ENCODE results near the gene C17orf113. TPM values are rescaled to one million over a fixed set of nuclear protein-coding genes. Genes with fewer than 3 reads are reported as not detected.

Gene C17orf113
- total RNA-seq, 2 experiments from 2014 or later, result 0.42 to 0.55 TPM

DNA sequence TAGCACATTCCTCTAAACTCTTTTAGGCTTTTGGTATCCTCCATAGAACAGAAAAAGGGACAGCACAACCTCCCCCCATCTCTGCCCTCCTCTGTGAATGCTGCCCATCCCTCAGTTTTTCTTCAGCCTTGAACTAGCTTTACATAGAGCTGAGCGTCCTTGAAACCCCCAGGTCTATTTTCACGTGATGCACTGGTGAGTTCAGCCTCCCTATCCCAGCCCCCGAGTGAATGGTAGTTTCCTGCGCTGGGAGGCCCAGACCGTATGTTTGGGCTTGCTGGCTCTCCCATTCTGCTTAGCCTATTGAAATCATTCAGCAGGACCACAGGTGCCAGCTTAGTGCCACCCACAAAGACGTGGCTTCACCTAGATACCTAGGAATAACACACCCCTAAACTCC is 25.4 kb upstream of the C17orf113 start:
- intact Hi-C loops (cut with DNase I, micrococcal nuclease), result no loop called here
- DNase-seq, result no peak
- ATAC-seq (ENCODE audit: poor library complexity), result no peak

DNA sequence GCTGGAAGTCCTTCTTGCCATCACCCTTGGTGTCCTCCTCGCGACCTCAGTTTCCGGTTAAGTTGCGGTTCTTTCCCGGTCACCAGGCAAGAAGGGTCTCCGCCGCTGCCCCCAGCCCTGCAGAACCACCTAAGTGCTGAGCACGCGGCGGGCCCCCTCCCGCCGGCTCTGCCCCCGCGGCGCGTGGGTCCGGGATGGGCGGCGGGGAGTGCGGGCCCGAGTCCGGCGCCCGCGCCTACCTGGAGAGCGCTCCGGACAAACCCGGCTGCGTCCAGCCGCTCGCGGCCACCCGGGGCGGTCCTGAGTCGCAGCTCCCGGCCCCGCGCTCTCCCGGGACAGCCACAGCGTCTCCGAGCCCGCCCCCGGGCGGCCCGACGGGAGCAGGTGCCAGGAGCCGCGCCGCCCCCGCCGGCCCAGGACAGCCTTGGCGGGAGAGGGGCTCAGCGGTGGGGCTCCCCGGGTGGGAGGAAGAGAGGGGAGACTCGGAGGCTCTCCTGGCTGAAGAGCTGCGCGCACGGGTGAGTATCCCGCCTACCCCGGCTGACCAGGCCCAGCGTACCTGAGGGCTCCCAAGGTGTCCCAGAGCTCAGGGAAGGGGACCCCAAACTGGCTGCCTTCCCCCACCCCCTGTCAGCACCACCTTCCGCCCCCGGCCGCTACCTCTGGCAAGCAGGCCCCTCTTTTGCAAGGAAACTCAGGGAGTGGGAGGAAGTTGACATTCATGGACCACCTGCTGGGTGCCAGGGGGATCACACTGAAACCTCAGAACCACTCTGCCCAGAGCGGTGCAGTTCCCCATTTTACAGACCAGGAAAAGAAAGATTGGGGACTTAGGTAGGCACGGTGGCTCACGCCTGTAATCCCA is 22.2 kb upstream of the C17orf113 start:
- intact Hi-C loops (cut with DNase I, micrococcal nuclease), result no loop called here
- peaks cover 17 to 24% of the 10 kb centered on the region in 2 experiments for H3K27me3 ChIP-seq (ENCODE audit: control insufficient read depth in 1 of 2, insufficient read depth in 2 of 2, low read length in 2 of 2)
- ChIA-PET POLR2A (interaction anchor here (0.9 kb wide), 1 partner anchor 10 kb away, joined by 3 read pairs; no protein-coding TSS in a partner anchor), CTCF (interaction anchor here (1.9 kb wide), 1 partner anchor 29 kb away, joined by 4 read pairs; no protein-coding TSS in a partner anchor)
- Mint-ChIP-seq H3K36me3 (ENCODE audit: low read depth) (no peaks in the 10 kb centered on the region), H3K27ac (no peak overlapping the region), H3K4me1 (ENCODE audit: low read depth) (peaks cover 4% of the 10 kb centered on the region), H3K27me3 (peaks cover 34% of the 10 kb centered on the region), H3K4me3 (peak overlapping the region; percentile 51), H3K9me3 (no peaks in the 10 kb centered on the region)
- H3K27ac ChIP-seq (ENCODE audit: low read depth in 1 of 2, low read length in 2 of 2), result no peak overlapping the region
- H3K36me3 ChIP-seq (ENCODE audit: insufficient read depth, low read length), result no peaks in the 10 kb centered on the region
- ATAC-seq (ENCODE audit: poor library complexity), result no peak
- TF ChIP-seq, protein P1, sequence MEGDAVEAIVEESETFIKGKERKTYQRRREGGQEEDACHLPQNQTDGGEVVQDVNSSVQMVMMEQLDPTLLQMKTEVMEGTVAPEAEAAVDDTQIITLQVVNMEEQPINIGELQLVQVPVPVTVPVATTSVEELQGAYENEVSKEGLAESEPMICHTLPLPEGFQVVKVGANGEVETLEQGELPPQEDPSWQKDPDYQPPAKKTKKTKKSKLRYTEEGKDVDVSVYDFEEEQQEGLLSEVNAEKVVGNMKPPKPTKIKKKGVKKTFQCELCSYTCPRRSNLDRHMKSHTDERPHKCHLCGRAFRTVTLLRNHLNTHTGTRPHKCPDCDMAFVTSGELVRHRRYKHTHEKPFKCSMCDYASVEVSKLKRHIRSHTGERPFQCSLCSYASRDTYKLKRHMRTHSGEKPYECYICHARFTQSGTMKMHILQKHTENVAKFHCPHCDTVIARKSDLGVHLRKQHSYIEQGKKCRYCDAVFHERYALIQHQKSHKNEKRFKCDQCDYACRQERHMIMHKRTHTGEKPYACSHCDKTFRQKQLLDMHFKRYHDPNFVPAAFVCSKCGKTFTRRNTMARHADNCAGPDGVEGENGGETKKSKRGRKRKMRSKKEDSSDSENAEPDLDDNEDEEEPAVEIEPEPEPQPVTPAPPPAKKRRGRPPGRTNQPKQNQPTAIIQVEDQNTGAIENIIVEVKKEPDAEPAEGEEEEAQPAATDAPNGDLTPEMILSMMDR (IDR thresholded peaks at IDR 0.05), result no peak
- H3K4me3 ChIP-seq (ENCODE audit: low read length), result peak overlapping the region; percentile 10
- peak in 1 of 14 experiments; percentile 22 for DNase-seq
- peaks cover 13% of the 10 kb centered on the region for H3K4me1 ChIP-seq (ENCODE audit: insufficient read depth, low read length)
- H3K9me3 ChIP-seq (ENCODE audit: control insufficient read depth in 1 of 2, insufficient read depth in 1 of 2, low read length in 2 of 2), result no peaks in the 10 kb centered on the region

More for the DNA sequence above, 25.4 kb upstream of the C17orf113 start:
- H3K9me3 ChIP-seq (ENCODE audit: control insufficient read depth in 1 of 2, insufficient read depth in 1 of 2, low read length in 2 of 2), result no peaks in the 10 kb centered on the region
- H3K27ac ChIP-seq (ENCODE audit: low read depth in 1 of 2, low read length in 2 of 2), result no peak overlapping the region
- Mint-ChIP-seq H3K9me3 (no peaks in the 10 kb centered on the region), H3K27ac (no peak overlapping the region), H3K36me3 (ENCODE audit: low read depth) (no peaks in the 10 kb centered on the region), H3K4me3 (no peak overlapping the region), H3K27me3 (peaks cover 33% of the 10 kb centered on the region), H3K4me1 (ENCODE audit: low read depth) (peaks cover 4% of the 10 kb centered on the region)
- no peaks in the 10 kb centered on the region for H3K36me3 ChIP-seq (ENCODE audit: insufficient read depth, low read length)
- ChIA-PET CTCF (no interaction called here), POLR2A (no interaction called here)
- TF ChIP-seq, protein P1 (IDR thresholded peaks at IDR 0.05), result no peak
- H3K27me3 ChIP-seq (ENCODE audit: control insufficient read depth in 1 of 2, insufficient read depth in 2 of 2, low read length in 2 of 2), result peaks cover 17 to 24% of the 10 kb centered on the region in 2 experiments
- H3K4me1 ChIP-seq (ENCODE audit: insufficient read depth, low read length), result peaks cover 13% of the 10 kb centered on the region
- no peak overlapping the region for H3K4me3 ChIP-seq (ENCODE audit: low read length)

DNA sequence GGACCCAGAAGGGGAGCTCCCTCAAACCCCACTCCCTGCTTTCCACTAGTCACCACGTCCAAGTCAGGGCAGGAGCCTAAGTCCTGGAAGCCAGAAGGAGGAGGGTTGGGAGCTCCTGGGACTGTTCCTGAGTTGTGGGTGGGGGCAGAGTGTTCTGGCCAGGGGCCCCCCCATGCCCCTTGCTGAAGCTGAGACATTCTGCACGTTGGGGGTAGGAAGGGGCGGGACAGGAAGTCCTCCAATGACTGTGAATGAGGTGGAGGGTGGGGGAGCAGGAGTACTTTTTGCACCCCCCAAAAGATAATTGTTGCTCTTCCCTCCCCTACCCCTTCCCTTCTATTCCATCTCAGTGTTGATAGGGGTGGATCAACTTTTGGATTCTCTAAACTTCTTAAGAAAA is 21.4 kb upstream of the C17orf113 start:
- Mint-ChIP-seq H3K36me3 (ENCODE audit: low read depth) (no peaks in the 10 kb centered on the region), H3K27me3 (peaks cover 34% of the 10 kb centered on the region), H3K4me3 (peak overlapping the region; percentile 11), H3K9me3 (no peaks in the 10 kb centered on the region), H3K4me1 (ENCODE audit: low read depth) (peaks cover 4% of the 10 kb centered on the region), H3K27ac (no peak overlapping the region)
- H3K4me3 ChIP-seq (ENCODE audit: low read length), result peak overlapping the region; percentile 10
- peaks cover 17 to 24% of the 10 kb centered on the region in 2 experiments for H3K27me3 ChIP-seq (ENCODE audit: control insufficient read depth in 1 of 2, insufficient read depth in 2 of 2, low read length in 2 of 2)
- no peak for ATAC-seq (ENCODE audit: poor library complexity)
- POLR2A ChIA-PET, result interaction anchor here (0.9 kb wide), 1 partner anchor 9 kb away, joined by 3 read pairs; no protein-coding TSS in a partner anchor
- no peaks in the 10 kb centered on the region for H3K36me3 ChIP-seq (ENCODE audit: insufficient read depth, low read length)
- intact Hi-C loops (cut with DNase I, micrococcal nuclease), result no loop called here
- no peak overlapping the region for H3K27ac ChIP-seq (ENCODE audit: low read depth in 1 of 2, low read length in 2 of 2)
- no peak for DNase-seq
- CTCF ChIA-PET, result interaction anchor here (1.9 kb wide), 1 partner anchor 30 kb away, joined by 4 read pairs; no protein-coding TSS in a partner anchor
- TF ChIP-seq, protein P1 (IDR thresholded peaks at IDR 0.05), result no peak
- H3K4me1 ChIP-seq (ENCODE audit: insufficient read depth, low read length), result peaks cover 19% of the 10 kb centered on the region
- no peaks in the 10 kb centered on the region for H3K9me3 ChIP-seq (ENCODE audit: control insufficient read depth in 1 of 2, insufficient read depth in 1 of 2, low read length in 2 of 2)
